NCI-H1092 (cell line): ENCODE data around the gene SREBF2.

Experiments
- DNase-seq: peaks from one replicate; lab custom pipeline; 2025; lab: John Stamatoyannopoulos, UW

SREBF2 gene

GRCh38 chr22:41876675-41877074, 43.8 kb downstream of the SREBF2 start:
- no peak for DNase-seq

- DNase-seq = no peak
Measured at GRCh38 chr22:41880653-41881052, 47.7 kb downstream of the SREBF2 start.

GRCh38 chr22:41883400-41883799, 50.5 kb downstream of the SREBF2 start:
- no peak for DNase-seq

GRCh38 chr22:41885116-41885515, 52.2 kb downstream of the SREBF2 start:
- no peak for DNase-seq

GRCh38 chr22:41885516-41885915, 52.6 kb downstream of the SREBF2 start:
- no peak for DNase-seq

- no peak for DNase-seq
Measured at GRCh38 chr22:41888627-41889200, 55.8 kb downstream of the SREBF2 start.

GRCh38 chr22:41891407-41891806, 58.5 kb downstream of the SREBF2 start:
- DNase-seq = no peak

- no peak for DNase-seq
Measured at GRCh38 chr22:41892721-41893120, 59.8 kb downstream of the SREBF2 start.

GRCh38 chr22:41893591-41894375, 60.9 kb downstream of the SREBF2 start:
- DNase-seq = no peak

GRCh38 chr22:41898645-41899044, 65.7 kb downstream of the SREBF2 start:
- DNase-seq = no peak

GRCh38 chr22:41899110-41899509, 66.2 kb downstream of the SREBF2 start:
- no peak for DNase-seq

GRCh38 chr22:41899992-41900651, 67.2 kb downstream of the SREBF2 start:
- DNase-seq = no peak

- DNase-seq = no peak
Measured at GRCh38 chr22:41900652-41901312, 67.9 kb downstream of the SREBF2 start.

GRCh38 chr22:41902016-41902415, 69.1 kb downstream of the SREBF2 start:
- no peak for DNase-seq

- DNase-seq = peak; percentile 70
Measured at GRCh38 chr22:41902932-41903421, 70.1 kb downstream of the SREBF2 start.

GRCh38 chr22:41904450-41905410, 71.8 kb downstream of the SREBF2 start:
- DNase-seq = no peak

- no peak for DNase-seq
Measured at GRCh38 chr22:41905411-41906202, 72.7 kb downstream of the SREBF2 start.

- no peak for DNase-seq
Measured at GRCh38 chr22:41906822-41907221, 73.9 kb downstream of the SREBF2 start.

- DNase-seq = no peak
Measured at GRCh38 chr22:41907436-41908401, 74.8 kb downstream of the SREBF2 start.
